Liver (tissue), 3 donors: ENCODE measurements around the gene SPTBN2.

Experiments used
- FOXA1 ChIP-seq: IDR thresholded peaks from 2 replicates; pipeline ENCODE4 v1.6.1; 2016; ENCODE audit warnings: antibody characterized with exemption
- GABPA ChIP-seq, 2 donors: IDR thresholded peaks in 1 of 2; conservative IDR thresholded peaks in 1 of 2; 2 replicates each; pipeline ENCODE4 v1.6.1; 2016; ENCODE audit warnings: antibody characterized with exemption in 2 of 2, mild to moderate bottlenecking in 1 of 2, moderate library complexity in 1 of 2
- HNF4A ChIP-seq, 2 donors: conservative IDR thresholded peaks; 2 replicates each; pipeline ENCODE4 v1.6.1; 2016; ENCODE audit warnings: antibody characterized with exemption in 2 of 2, mild to moderate bottlenecking in 2 of 2
- NR2F2 ChIP-seq: IDR thresholded peaks from 2 replicates; pipeline ENCODE4 v1.6.1; 2016; ENCODE audit warnings: antibody characterized with exemption
- RAD21 ChIP-seq, 2 donors: IDR thresholded peaks; 2 replicates each; pipeline ENCODE4 v1.6.1; 2016; ENCODE audit warnings: antibody characterized with exemption in 2 of 2, mild to moderate bottlenecking in 2 of 2
- REST ChIP-seq: IDR thresholded peaks from 2 replicates; pipeline ENCODE4 v1.6.1; 2016; ENCODE audit warnings: antibody characterized with exemption, mild to moderate bottlenecking
- RXRA ChIP-seq, 2 donors: IDR thresholded peaks; 2 replicates each; pipeline ENCODE4 v1.6.1; 2017 to 2018; ENCODE audit warnings: antibody characterized with exemption in 2 of 2, mild to moderate bottlenecking in 1 of 2
- SP1 ChIP-seq: IDR thresholded peaks from 2 replicates; pipeline ENCODE4 v1.6.1; 2018; ENCODE audit warnings: antibody characterized with exemption, mild to moderate bottlenecking
- TAF1 ChIP-seq: conservative IDR thresholded peaks from 2 replicates; pipeline ENCODE4 v1.6.1; 2016; ENCODE audit warnings: antibody characterized with exemption, mild to moderate bottlenecking
- YY1 ChIP-seq: IDR thresholded peaks from 2 replicates; pipeline ENCODE4 v1.6.1; 2016; ENCODE audit warnings: antibody characterized with exemption, mild to moderate bottlenecking
- ZBTB33 ChIP-seq: IDR thresholded peaks from 2 replicates; pipeline ENCODE4 v1.6.1; 2016; ENCODE audit warnings: antibody characterized with exemption
- TF ChIP-seq, protein P1 (sequence below): IDR thresholded peaks from 2 replicates; pipeline ENCODE4 v1.6.1; 2016; ENCODE audit warnings: antibody characterized with exemption
- TF ChIP-seq, protein P2 (sequence below): fragments of 150-350 bp; IDR thresholded peaks from 2 replicates; pipeline ENCODE4 v1.5.1; 2017; ENCODE audit warnings: improper control_type of control experiment, low read depth, low read length; ENCODE audit not compliant: missing input control
- donor health status: healthy.
- donor health status: healthy.

DNA sequence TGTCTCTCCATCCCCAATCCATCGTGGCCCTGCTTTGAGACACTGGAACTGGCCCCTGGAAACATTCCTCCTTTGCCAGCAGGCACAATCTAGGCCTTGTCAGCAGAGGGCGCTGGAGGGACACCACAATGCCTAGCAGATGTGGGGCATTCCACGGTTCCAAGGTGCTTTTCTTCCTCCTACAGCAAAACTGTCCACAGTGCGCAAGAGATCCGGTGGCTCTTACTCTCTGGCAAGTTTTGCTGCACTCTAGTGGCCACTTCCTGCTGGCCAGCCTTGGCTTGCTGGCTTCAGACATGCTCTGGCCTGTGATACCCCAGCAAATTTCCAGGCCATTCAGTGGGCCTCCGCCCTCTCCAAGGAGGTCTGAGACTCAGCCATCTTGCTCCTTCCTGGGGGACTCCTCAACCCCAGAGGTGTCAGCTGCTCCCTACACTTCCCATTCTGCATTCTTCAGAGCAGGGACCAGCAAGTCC, 34.2 kb downstream of the SPTBN2 start:
- TF ChIP-seq, protein P1, sequence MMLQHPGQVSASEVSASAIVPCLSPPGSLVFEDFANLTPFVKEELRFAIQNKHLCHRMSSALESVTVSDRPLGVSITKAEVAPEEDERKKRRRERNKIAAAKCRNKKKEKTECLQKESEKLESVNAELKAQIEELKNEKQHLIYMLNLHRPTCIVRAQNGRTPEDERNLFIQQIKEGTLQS, result no peak
- TF ChIP-seq, protein P2, sequence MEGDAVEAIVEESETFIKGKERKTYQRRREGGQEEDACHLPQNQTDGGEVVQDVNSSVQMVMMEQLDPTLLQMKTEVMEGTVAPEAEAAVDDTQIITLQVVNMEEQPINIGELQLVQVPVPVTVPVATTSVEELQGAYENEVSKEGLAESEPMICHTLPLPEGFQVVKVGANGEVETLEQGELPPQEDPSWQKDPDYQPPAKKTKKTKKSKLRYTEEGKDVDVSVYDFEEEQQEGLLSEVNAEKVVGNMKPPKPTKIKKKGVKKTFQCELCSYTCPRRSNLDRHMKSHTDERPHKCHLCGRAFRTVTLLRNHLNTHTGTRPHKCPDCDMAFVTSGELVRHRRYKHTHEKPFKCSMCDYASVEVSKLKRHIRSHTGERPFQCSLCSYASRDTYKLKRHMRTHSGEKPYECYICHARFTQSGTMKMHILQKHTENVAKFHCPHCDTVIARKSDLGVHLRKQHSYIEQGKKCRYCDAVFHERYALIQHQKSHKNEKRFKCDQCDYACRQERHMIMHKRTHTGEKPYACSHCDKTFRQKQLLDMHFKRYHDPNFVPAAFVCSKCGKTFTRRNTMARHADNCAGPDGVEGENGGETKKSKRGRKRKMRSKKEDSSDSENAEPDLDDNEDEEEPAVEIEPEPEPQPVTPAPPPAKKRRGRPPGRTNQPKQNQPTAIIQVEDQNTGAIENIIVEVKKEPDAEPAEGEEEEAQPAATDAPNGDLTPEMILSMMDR, result peak; percentile 95
- TF ChIP-seq GABPA (IDR thresholded peaks at IDR 0.05 in 1 of 2, conservative IDR thresholded peaks at IDR 0.05 in 1 of 2) (peak in 1 of 2 donors; percentile 33), RAD21 (IDR thresholded peaks at IDR 0.05) (peak; percentile 98 to 99), YY1 (no peak), RXRA (IDR thresholded peaks at IDR 0.05) (peak in 1 of 2 donors; percentile 79), ZBTB33 (no peak), NR2F2 (peak; percentile 71), FOXA1 (no peak), REST (no peak), SP1 (peak; percentile 51), HNF4A (conservative IDR thresholded peaks at IDR 0.05) (peak; percentile 66 to 80), TAF1 (no peak)
